ENCODE data around the gene MECR. TPM values are rescaled to one million over a fixed set of nuclear protein-coding genes. Genes with fewer than 3 reads are reported as not detected.

MECR gene
- total RNA-seq, 1 donor from 2014 or later, result 22.5 TPM

GRCh38 chr1:29249170-29249691 is 18.5 kb upstream of the MECR start:
- H3K27ac Mint-ChIP-seq (ENCODE audit: unreplicated experiment), result no peak overlapping the region
- peaks cover 3% of the 10 kb centered on the region for H3K4me1 Mint-ChIP-seq (ENCODE audit: unreplicated experiment)
- DNase-seq (ENCODE audit: extremely low spot score, unreplicated experiment), result no peak
- H3K27me3 Mint-ChIP-seq (ENCODE audit: unreplicated experiment), result peaks cover 2% of the 10 kb centered on the region
- no peak for TF ChIP-seq CTCF (IDR thresholded peaks at IDR 0.05)
- H3K4me3 Mint-ChIP-seq (ENCODE audit: unreplicated experiment), result no peak overlapping the region
- no peaks in the 10 kb centered on the region for H3K36me3 Mint-ChIP-seq (ENCODE audit: unreplicated experiment)
- no peaks in the 10 kb centered on the region for H3K9me3 Mint-ChIP-seq (ENCODE audit: unreplicated experiment)

GRCh38 chr1:29248409-29248808 is 17.7 kb upstream of the MECR start:
- no peak for TF ChIP-seq CTCF (IDR thresholded peaks at IDR 0.05)
- no peaks in the 10 kb centered on the region for H3K9me3 Mint-ChIP-seq (ENCODE audit: unreplicated experiment)
- H3K4me1 Mint-ChIP-seq (ENCODE audit: unreplicated experiment), result peaks cover 3% of the 10 kb centered on the region
- no peak for DNase-seq (ENCODE audit: extremely low spot score, unreplicated experiment)
- H3K27me3 Mint-ChIP-seq (ENCODE audit: unreplicated experiment), result peaks cover 2% of the 10 kb centered on the region
- no peak overlapping the region for H3K27ac Mint-ChIP-seq (ENCODE audit: unreplicated experiment)
- H3K36me3 Mint-ChIP-seq (ENCODE audit: unreplicated experiment), result no peaks in the 10 kb centered on the region
- no peak overlapping the region for H3K4me3 Mint-ChIP-seq (ENCODE audit: unreplicated experiment)

GRCh38 chr1:29247571-29248273 is 17.0 kb upstream of the MECR start:
- peaks cover 3% of the 10 kb centered on the region for H3K4me1 Mint-ChIP-seq (ENCODE audit: unreplicated experiment)
- no peak overlapping the region for H3K27ac Mint-ChIP-seq (ENCODE audit: unreplicated experiment)
- DNase-seq (ENCODE audit: extremely low spot score, unreplicated experiment), result no peak
- no peak overlapping the region for H3K4me3 Mint-ChIP-seq (ENCODE audit: unreplicated experiment)
- peaks cover 2% of the 10 kb centered on the region for H3K27me3 Mint-ChIP-seq (ENCODE audit: unreplicated experiment)
- no peaks in the 10 kb centered on the region for H3K36me3 Mint-ChIP-seq (ENCODE audit: unreplicated experiment)
- TF ChIP-seq CTCF (IDR thresholded peaks at IDR 0.05), result no peak
- H3K9me3 Mint-ChIP-seq (ENCODE audit: unreplicated experiment), result no peaks in the 10 kb centered on the region

- Mint-ChIP-seq H3K4me1 (ENCODE audit: unreplicated experiment) (peaks cover 3% of the 10 kb centered on the region), H3K4me3 (ENCODE audit: unreplicated experiment) (no peak overlapping the region), H3K27me3 (ENCODE audit: unreplicated experiment) (peaks cover 2% of the 10 kb centered on the region), H3K9me3 (ENCODE audit: unreplicated experiment) (no peaks in the 10 kb centered on the region), H3K36me3 (ENCODE audit: unreplicated experiment) (no peaks in the 10 kb centered on the region), H3K27ac (ENCODE audit: unreplicated experiment) (no peak overlapping the region)
- no peak for TF ChIP-seq CTCF (IDR thresholded peaks at IDR 0.05)
- DNase-seq (ENCODE audit: extremely low spot score, unreplicated experiment), result no peak
These were observed 16.3 kb upstream of the MECR start for GRCh38 chr1:29247044-29247443.

GRCh38 chr1:29245876-29246275 is 15.1 kb upstream of the MECR start:
- H3K27ac Mint-ChIP-seq (ENCODE audit: unreplicated experiment), result no peak overlapping the region
- peak; percentile 79 for TF ChIP-seq CTCF (IDR thresholded peaks at IDR 0.05)
- peaks cover 3% of the 10 kb centered on the region for H3K4me1 Mint-ChIP-seq (ENCODE audit: unreplicated experiment)
- no peak overlapping the region for H3K4me3 Mint-ChIP-seq (ENCODE audit: unreplicated experiment)
- H3K27me3 Mint-ChIP-seq (ENCODE audit: unreplicated experiment), result peaks cover 6% of the 10 kb centered on the region
- no peak for DNase-seq (ENCODE audit: extremely low spot score, unreplicated experiment)
- no peaks in the 10 kb centered on the region for H3K36me3 Mint-ChIP-seq (ENCODE audit: unreplicated experiment)
- no peaks in the 10 kb centered on the region for H3K9me3 Mint-ChIP-seq (ENCODE audit: unreplicated experiment)

All from osteocyte (in vitro differentiated cells).